AG04450 (cell line): ENCODE data around the gene SMARCA2. TPM values are rescaled to one million over a fixed set of nuclear protein-coding genes. Genes with fewer than 3 reads are reported as not detected.

Source experiments
- CTCF ChIA-PET: fragments of 300-600, 350-600 bp; formaldehyde crosslinking; extraction: SDS; loops from one replicate; lab custom pipeline; 2022; ENCODE audit warnings: antibody characterized with exemption, inconsistent platforms; lab: Charles Lee
- POLR2A ChIA-PET: fragments of 350-600 bp; formaldehyde crosslinking; extraction: SDS; loops from one replicate; lab custom pipeline; 2021; ENCODE audit warnings: antibody characterized with exemption, inconsistent platforms; lab: Yijun Ruan, JAX
- DNase-seq: peaks from one replicate; pipeline ENCODE4 v3.0.0-alpha.2; 2011; ENCODE audit warnings: low read depth, low spot score
- H3K27ac ChIP-seq: one replicate; pipeline ENCODE4 v1.5.1; 2012; ENCODE audit warnings: low read depth, low read length, control low read depth
- H3K27me3 ChIP-seq: one replicate; pipeline ENCODE4 v1.6.0; 2012; ENCODE audit warnings: low read length; ENCODE audit not compliant: control insufficient read depth, insufficient read depth
- H3K4me3 ChIP-seq: 2 replicates; pipeline ENCODE4 v1.5.1; 2011; ENCODE audit warnings: mild to moderate bottlenecking, low read depth, low read length, control low read depth
- H3K9me3 ChIP-seq: 2 replicates; pipeline ENCODE4 v1.5.1; 2012; ENCODE audit warnings: low read length; ENCODE audit not compliant: control insufficient read depth, insufficient read depth
- polyA plus RNA-seq: library from polyadenylated mRNA; depleted of rRNA; stranded (reverse); fragments of >200 nt; gene quantifications from 2 replicates; pipeline ENCODE4 v1.2.3, GENCODE V29; 2011
- TF ChIP-seq, protein P1 (sequence below): IDR thresholded peaks from 2 replicates; pipeline ENCODE4 v1.5.1; 2011; ENCODE audit warnings: low read depth, low read length, control low read depth, inconsistent platforms

SMARCA2 gene
- polyA plus RNA-seq, 1 experiment = 51.2 TPM

DNA sequence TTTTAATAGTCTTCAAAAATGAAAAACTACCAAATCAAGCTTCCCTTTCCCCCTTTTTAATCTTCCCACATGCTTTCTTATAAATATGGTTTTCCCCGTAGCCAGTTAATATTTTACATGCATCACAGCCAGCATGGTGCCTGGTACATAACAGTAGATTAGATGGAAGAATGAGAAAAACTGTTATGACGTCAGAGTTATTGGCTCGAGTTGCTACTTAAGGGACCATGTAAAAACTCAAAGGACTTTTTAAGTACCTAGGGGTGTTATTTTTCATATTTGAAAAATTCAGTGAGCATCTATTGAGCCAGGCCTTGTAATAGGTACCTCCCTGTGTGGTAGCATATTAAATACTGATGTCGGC lies 176.4 kb downstream of the SMARCA2 start:
- POLR2A ChIA-PET = no interaction called here
- CTCF ChIA-PET = no interaction called here
- TF ChIP-seq, protein P1, sequence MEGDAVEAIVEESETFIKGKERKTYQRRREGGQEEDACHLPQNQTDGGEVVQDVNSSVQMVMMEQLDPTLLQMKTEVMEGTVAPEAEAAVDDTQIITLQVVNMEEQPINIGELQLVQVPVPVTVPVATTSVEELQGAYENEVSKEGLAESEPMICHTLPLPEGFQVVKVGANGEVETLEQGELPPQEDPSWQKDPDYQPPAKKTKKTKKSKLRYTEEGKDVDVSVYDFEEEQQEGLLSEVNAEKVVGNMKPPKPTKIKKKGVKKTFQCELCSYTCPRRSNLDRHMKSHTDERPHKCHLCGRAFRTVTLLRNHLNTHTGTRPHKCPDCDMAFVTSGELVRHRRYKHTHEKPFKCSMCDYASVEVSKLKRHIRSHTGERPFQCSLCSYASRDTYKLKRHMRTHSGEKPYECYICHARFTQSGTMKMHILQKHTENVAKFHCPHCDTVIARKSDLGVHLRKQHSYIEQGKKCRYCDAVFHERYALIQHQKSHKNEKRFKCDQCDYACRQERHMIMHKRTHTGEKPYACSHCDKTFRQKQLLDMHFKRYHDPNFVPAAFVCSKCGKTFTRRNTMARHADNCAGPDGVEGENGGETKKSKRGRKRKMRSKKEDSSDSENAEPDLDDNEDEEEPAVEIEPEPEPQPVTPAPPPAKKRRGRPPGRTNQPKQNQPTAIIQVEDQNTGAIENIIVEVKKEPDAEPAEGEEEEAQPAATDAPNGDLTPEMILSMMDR = no peak

DNA sequence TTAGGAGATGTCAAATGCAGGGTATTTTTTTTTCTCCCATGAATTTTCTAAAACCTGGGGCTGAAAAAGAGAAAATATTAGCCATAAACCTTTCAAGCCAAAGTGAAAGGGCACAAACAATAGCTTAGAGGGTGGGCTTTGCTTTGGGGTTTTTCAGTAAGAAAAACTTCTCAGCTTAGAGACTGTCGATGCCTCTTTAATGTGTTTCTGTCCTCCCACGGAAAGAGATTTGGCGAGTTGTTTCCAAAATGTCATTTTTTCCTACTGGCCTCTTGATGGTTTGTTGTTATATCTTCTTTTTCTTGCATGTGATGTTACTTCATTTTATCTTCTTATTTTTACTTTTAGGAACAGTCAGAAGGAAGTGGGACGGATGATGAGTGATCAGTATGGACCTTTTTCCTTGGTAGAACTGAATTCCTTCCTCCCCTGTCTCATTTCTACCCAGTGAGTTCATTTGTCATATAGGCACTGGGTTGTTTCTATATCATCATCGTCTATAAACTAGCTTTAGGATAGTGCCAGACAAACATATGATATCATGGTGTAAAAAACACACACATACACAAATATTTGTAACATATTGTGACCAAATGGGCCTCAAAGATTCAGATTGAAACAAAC lies 177.3 kb downstream of the SMARCA2 start:
- POLR2A ChIA-PET = no interaction called here
- Histone ChIP-seq H3K4me3 (no peak overlapping the region), H3K27me3 (no peaks in the 10 kb centered on the region), H3K27ac (no peak overlapping the region), H3K9me3 (no peaks in the 10 kb centered on the region)
- CTCF ChIA-PET = interaction anchor here (1.3 kb wide), 1 partner anchor 10 kb away, joined by 3 read pairs; no protein-coding TSS in a partner anchor
- TF ChIP-seq, protein P1 = no peak
- DNase-seq = no peak

More for the DNA sequence above, 176.4 kb downstream of the SMARCA2 start:
- Histone ChIP-seq H3K9me3 (no peaks in the 10 kb centered on the region), H3K27ac (no peak overlapping the region), H3K4me3 (no peak overlapping the region), H3K27me3 (no peaks in the 10 kb centered on the region)
- no peak for DNase-seq

DNA sequence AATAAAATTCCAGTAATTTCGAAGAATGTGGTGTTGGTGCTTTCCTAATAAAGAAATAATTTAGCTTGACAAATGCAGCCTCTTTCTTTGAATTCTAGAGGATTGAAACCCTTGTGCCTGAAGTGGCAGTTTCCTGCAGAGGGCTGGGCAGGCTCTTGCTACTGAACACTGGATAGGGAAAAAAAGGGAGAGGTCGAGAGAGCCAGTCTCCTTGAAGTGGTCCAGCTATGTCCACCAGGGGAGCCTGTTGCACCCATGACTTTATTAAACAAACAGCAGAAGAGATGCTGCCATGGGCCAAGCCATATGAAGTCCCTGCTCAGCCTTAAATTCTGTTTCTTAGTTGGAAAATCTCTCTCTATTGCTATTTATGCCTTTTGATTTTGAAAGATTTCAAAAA lies 178.4 kb downstream of the SMARCA2 start:
- CTCF ChIA-PET = interaction anchor here (1.3 kb wide), 1 partner anchor 11 kb away, joined by 3 read pairs; no protein-coding TSS in a partner anchor
- Histone ChIP-seq H3K9me3 (no peaks in the 10 kb centered on the region), H3K27ac (no peak overlapping the region), H3K4me3 (no peak overlapping the region), H3K27me3 (no peaks in the 10 kb centered on the region)
- no peak for DNase-seq
- POLR2A ChIA-PET = no interaction called here
- TF ChIP-seq, protein P1 = no peak

DNA sequence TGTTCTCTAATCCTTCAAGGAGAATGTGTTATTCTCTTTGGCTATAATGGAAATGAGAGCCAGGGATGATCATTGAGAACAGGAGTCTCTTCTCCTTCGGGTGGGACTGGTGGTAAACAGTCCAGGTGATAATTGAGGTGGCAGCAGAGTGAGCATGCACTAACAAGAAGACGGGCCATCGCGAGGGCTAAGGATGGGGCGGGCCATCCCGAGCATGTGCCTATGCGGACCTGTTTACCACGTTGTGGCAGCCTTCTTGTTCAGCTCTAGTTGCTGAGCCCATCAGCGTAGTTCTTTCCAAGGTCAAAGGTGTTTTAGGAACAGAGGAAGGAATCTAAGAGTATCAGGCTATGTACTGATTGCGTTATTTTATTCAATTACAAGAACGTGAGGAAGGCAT lies 180.1 kb downstream of the SMARCA2 start:
- Histone ChIP-seq H3K4me3 (no peak overlapping the region), H3K27ac (no peak overlapping the region), H3K27me3 (no peaks in the 10 kb centered on the region), H3K9me3 (no peaks in the 10 kb centered on the region)
- ChIA-PET POLR2A (no interaction called here), CTCF (no interaction called here)
- DNase-seq = no peak
- TF ChIP-seq, protein P1 = no peak

DNA sequence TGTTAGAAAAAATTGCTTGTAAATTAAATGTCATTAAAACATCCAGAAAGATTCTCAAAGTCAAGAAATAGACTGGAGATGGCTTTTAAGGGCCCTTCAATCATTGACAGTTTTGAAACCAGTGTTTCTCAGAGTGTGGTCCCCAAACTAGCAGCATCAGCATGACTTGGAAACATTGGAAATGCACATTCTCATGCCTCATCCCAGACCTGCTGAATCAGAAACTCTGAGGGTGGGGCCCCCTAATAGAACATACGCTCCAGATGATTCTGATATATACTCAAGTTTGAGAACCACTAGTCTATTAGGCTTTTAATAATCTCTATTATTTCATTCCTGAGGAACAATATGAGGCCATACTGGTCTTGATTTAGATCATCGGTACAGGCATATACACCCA lies 181.6 kb downstream of the SMARCA2 start:
- no peaks in the 10 kb centered on the region for H3K9me3 ChIP-seq
- TF ChIP-seq, protein P1 = no peak
- ChIA-PET POLR2A (no interaction called here), CTCF (no interaction called here)
- no peak for DNase-seq
- no peak overlapping the region for H3K4me3 ChIP-seq
- H3K27ac ChIP-seq = no peak overlapping the region
- H3K27me3 ChIP-seq = no peaks in the 10 kb centered on the region
